ENCODE measurements around the gene FBLN5.

The FBLN5 gene

DNA sequence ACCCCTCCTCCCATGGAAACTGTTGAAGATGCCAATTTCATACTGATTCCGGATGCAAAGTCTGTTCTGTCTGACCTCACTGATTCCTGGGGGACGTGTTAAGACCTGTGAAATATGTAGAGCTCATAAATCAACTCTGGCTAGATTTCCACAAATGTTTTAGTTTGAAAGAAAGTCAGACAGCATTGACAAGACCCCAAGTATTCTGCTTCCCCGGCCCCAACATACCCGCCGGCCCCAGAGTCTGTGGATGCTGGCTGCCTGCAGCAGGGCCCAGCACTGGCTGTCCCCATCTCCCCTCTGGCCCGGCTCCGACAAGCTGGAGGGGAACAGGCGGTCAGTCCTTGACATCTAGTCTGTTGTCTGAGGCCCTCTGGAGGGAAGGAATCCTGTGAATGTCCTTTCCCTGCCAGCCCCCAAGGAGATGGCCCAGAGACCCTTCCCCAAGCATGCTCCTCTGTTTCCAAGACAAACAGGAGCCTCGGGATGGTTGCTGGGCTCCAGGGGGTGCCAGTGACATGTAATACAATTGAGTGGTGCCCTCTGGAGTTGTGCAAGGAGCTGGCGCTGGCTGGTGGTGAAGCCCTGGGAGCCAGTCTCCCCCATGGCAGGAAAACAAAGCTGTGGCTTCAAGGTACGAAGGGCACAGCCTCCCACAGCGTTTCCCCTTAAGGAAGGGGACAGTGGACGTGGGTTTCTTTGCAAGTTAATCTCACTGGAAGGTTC lies 22.3 kb downstream of the FBLN5 start:
- no peak for TF ChIP-seq CTCF (IDR thresholded peaks at IDR 0.05; ENCODE audit: low read depth, low read length)
- no peak overlapping the region for H3K4me3 ChIP-seq (ENCODE audit: low read depth, low read length)

DNA sequence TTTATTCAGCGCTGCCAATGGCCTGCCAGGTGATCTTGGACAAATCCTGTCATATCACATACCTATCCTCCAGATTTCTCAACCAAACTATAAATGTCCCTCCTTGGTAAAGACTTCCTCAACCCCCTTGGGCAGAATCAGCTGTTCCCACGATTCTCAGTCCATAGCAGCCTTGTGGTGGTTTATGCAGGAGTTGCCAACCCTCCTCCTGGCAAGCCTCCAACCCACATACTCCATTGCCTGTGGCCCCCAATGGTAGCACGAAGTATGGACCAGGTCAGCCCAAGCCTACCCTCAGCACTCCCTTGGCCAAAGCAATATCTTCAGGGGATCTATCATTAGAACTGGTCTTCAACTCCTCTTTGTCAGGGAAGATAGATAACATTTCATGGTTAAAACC lies 27.0 kb downstream of the FBLN5 start:
- no peak overlapping the region for H3K4me3 ChIP-seq (ENCODE audit: low read depth, low read length)
- no peak for TF ChIP-seq CTCF (IDR thresholded peaks at IDR 0.05; ENCODE audit: low read depth, low read length)

- no peak for TF ChIP-seq CTCF (IDR thresholded peaks at IDR 0.05; ENCODE audit: low read depth, low read length)
- H3K4me3 ChIP-seq (ENCODE audit: low read depth, low read length), result no peak overlapping the region
Observed at GRCh38 chr14:91919814-91920213, 27.7 kb downstream of the FBLN5 start.

GRCh38 chr14:91918186-91918883 lies 29.2 kb downstream of the FBLN5 start:
- no peak overlapping the region for H3K4me3 ChIP-seq (ENCODE audit: low read depth, low read length)
- TF ChIP-seq CTCF (IDR thresholded peaks at IDR 0.05; ENCODE audit: low read depth, low read length), result no peak

- H3K4me3 ChIP-seq (ENCODE audit: low read depth, low read length), result no peak overlapping the region
- no peak for TF ChIP-seq CTCF (IDR thresholded peaks at IDR 0.05; ENCODE audit: low read depth, low read length)
Observed at GRCh38 chr14:91912035-91912434, 35.5 kb downstream of the FBLN5 start.

- no peak overlapping the region for H3K4me3 ChIP-seq (ENCODE audit: low read depth, low read length)
- TF ChIP-seq CTCF (IDR thresholded peaks at IDR 0.05; ENCODE audit: low read depth, low read length), result peak; percentile 35; the same call in 1 of the 2 replicates
Observed at GRCh38 chr14:91911474-91912032, 35.9 kb downstream of the FBLN5 start.

- H3K4me3 ChIP-seq (ENCODE audit: low read depth, low read length), result no peak overlapping the region
- TF ChIP-seq CTCF (IDR thresholded peaks at IDR 0.05; ENCODE audit: low read depth, low read length), result no peak
Observed at GRCh38 chr14:91910196-91910595, 37.3 kb downstream of the FBLN5 start.
